Measurements from ENCODE around the gene FOXI1.
A peak's percentile ranks its signal among the peaks of the same experiment; 100 is the strongest.

The FOXI1 gene

DNA sequence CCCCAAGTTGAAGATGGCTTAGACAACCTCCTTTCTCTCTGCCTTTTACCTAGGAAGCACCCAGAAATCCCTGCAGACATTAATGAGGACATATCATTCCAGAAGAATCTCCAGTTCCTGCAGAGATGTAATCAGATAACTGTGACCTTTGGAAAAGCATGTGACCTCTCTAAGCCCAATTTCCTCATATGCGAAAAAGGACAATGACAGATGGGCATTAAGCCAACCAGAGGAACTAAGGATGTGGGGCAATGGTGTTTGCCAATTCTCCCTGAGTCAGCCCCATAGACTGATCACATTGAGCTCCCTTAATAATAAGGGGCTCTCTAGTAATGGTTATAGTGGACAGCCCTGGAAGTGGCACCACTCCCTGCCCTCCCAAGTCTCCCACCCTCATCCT lies 10.1 kb upstream of the FOXI1 start:
- DNase-seq (ENCODE audit: extremely low read depth, insufficient read length) = no peak
- Histone ChIP-seq H3K27me3 (replicated peaks; ENCODE audit: control insufficient read depth, insufficient read depth, low read length) (no peaks in the 10 kb centered on the region), H3K36me3 (ENCODE audit: control insufficient read depth, insufficient read depth, low read length) (no peaks in the 10 kb centered on the region), H3K4me3 (replicated peaks; ENCODE audit: low read depth, low read length) (no peak overlapping the region)
- TF ChIP-seq, protein P1, sequence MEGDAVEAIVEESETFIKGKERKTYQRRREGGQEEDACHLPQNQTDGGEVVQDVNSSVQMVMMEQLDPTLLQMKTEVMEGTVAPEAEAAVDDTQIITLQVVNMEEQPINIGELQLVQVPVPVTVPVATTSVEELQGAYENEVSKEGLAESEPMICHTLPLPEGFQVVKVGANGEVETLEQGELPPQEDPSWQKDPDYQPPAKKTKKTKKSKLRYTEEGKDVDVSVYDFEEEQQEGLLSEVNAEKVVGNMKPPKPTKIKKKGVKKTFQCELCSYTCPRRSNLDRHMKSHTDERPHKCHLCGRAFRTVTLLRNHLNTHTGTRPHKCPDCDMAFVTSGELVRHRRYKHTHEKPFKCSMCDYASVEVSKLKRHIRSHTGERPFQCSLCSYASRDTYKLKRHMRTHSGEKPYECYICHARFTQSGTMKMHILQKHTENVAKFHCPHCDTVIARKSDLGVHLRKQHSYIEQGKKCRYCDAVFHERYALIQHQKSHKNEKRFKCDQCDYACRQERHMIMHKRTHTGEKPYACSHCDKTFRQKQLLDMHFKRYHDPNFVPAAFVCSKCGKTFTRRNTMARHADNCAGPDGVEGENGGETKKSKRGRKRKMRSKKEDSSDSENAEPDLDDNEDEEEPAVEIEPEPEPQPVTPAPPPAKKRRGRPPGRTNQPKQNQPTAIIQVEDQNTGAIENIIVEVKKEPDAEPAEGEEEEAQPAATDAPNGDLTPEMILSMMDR (IDR thresholded peaks at IDR 0.05; ENCODE audit: insufficient read depth, low read length, poor library complexity, severe bottlenecking) = no peak

DNA sequence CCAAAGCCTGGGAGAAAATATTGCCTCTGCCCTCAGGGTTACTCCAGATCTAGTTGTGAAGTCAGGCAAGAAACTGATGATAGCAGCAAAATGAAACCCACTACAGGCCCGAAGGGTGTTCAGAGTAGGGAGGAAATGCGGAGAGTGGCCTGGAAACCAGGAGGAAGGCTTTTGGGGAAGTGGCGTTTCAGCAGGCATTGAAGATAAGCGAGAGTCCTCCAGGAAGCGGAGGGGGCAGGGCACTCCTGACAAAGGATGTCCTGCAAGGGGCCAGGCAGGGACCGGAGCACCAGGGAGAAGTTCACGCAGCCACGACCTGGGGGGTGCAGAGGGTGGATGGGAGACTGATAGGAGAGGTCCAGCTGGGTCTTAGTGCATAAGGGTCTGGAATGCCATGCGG lies 7.8 kb upstream of the FOXI1 start:
- DNase-seq (ENCODE audit: extremely low read depth, insufficient read length) = no peak
- no peaks in the 10 kb centered on the region for H3K27me3 ChIP-seq (replicated peaks; ENCODE audit: control insufficient read depth, insufficient read depth, low read length)
- TF ChIP-seq, protein P1 (IDR thresholded peaks at IDR 0.05; ENCODE audit: insufficient read depth, low read length, poor library complexity, severe bottlenecking) = no peak

DNA sequence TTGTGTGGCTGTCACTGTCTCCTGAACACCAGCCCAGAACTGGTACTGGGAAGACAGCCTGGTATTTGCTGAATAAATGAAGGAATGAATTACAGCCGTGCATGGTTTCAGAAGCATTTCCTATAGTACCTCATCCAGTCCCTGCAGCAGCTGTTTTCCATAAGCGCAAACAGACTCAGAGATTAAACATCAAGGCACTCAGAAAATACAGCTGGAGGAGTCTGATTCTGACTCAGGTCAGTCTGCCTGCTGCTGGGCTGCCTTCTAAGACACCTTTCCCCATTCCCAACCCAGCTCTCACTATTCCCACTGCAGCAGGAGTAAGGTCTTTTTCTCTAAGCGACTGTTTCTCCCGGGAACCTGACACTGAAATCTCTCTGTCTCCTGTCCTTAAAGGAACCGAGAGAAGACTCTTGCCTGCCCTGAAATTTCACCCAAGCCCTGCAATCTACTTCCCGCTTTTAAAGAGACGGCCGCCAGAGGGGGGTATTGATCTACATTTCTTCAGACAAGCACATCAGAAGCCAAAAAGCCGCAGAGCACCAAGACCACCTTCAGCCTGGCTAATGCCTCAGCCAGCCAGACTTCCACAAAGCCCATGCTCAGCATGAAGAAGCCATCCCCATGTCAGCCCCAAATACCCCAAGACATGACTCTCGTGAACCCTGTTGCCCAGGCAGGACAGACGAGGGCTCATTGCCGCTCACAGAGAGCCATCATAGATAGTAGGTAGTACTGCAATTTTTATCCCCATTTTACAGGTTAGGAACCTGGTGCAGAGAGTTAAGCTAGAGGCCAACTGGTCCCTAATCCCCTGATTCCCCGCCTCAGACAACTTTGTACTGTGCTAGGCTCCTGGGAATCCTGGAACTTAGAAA lies 5.4 kb upstream of the FOXI1 start:
- DNase-seq (ENCODE audit: extremely low read depth, insufficient read length) = peak; percentile 26
- Histone ChIP-seq H3K36me3 (ENCODE audit: control insufficient read depth, insufficient read depth, low read length) (no peaks in the 10 kb centered on the region), H3K4me3 (replicated peaks; ENCODE audit: low read depth, low read length) (no peak overlapping the region), H3K27me3 (replicated peaks; ENCODE audit: control insufficient read depth, insufficient read depth, low read length) (peaks cover 1% of the 10 kb centered on the region)
- TF ChIP-seq, protein P1 (IDR thresholded peaks at IDR 0.05; ENCODE audit: insufficient read depth, low read length, poor library complexity, severe bottlenecking) = peak; percentile 62

More for the DNA sequence above, 7.8 kb upstream of the FOXI1 start:
- no peaks in the 10 kb centered on the region for H3K36me3 ChIP-seq (ENCODE audit: control insufficient read depth, insufficient read depth, low read length)
- no peak overlapping the region for H3K4me3 ChIP-seq (replicated peaks; ENCODE audit: low read depth, low read length)

DNA sequence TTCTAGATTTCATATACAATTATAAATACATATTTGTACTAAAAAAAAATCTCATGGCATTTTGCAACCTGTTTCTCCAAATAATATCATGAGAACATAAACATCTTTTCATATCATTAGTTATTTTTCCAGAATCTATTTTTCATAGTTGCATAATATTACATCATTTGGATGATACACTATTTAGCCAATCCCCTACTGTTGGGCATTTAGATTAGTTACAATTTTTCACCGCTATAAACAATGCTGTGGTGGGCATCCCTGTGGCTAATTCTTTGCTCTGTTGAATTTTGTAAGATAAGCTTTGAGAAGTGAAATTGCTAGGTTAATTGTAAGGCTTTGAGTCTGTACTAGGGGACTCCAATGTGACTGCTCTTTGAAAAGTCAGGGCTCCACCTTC lies 2.2 kb upstream of the FOXI1 start:
- DNase-seq (ENCODE audit: extremely low read depth, insufficient read length) = no peak
- TF ChIP-seq, protein P1 (IDR thresholded peaks at IDR 0.05; ENCODE audit: insufficient read depth, low read length, poor library complexity, severe bottlenecking) = no peak
- H3K27me3 ChIP-seq (replicated peaks; ENCODE audit: control insufficient read depth, insufficient read depth, low read length) = peaks cover 1% of the 10 kb centered on the region
- no peak overlapping the region for H3K4me3 ChIP-seq (replicated peaks; ENCODE audit: low read depth, low read length)
- H3K36me3 ChIP-seq (ENCODE audit: control insufficient read depth, insufficient read depth, low read length) = no peaks in the 10 kb centered on the region

DNA sequence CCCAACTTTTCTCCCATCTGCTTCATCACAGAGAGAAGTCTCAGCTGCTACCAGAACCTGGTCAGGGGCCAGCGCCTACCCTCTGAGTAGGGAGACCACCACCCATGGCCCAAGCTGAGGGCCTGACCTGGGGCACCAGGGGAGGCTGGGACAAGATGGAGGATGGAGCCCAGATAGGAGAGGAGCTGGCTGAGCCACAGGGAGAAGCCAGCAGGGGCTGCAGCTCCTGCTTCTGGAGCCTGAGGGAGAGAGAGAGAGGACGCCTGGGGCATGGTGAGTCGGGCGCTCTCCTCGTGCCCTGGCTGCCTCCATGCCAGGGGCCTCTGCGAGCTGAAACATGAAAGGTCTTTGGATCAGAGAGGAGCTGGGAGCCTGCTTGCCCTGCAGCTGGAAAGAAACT lies 1.4 kb upstream of the FOXI1 start:
- TF ChIP-seq, protein P1 (IDR thresholded peaks at IDR 0.05; ENCODE audit: insufficient read depth, low read length, poor library complexity, severe bottlenecking) = no peak
- Histone ChIP-seq H3K36me3 (ENCODE audit: control insufficient read depth, insufficient read depth, low read length) (no peaks in the 10 kb centered on the region), H3K27me3 (replicated peaks; ENCODE audit: control insufficient read depth, insufficient read depth, low read length) (peaks cover 1% of the 10 kb centered on the region), H3K4me3 (replicated peaks; ENCODE audit: low read depth, low read length) (no peak overlapping the region)
- no peak for DNase-seq (ENCODE audit: extremely low read depth, insufficient read length)
